ENCODE results near the gene KDM4C.

The KDM4C gene

DNA sequence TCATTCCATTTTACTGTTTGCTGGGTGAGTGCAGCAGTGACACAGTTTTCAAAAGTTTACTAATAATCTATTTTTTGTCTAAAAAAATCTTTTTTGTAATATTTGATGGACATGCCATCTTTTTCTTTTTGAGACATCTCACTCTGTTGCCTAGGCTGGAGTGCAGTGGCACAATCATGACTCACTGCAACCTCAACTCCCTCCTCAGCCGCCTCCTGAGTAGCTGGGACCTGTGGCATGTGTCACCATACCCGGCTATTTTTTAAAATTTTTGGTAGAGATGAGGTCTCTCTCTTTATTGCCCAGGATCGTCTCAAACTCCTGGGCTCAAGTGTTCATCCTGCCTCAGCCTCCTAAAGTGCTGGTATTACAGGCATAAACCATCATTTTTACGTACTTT, 86.0 kb downstream of the KDM4C start:
- H3K4me3 Mint-ChIP-seq = no peak overlapping the region
- no peaks in the 10 kb centered on the region for H3K9me3 Mint-ChIP-seq
- H3K36me3 Mint-ChIP-seq (ENCODE audit: low read depth) = peaks cover 37% of the 10 kb centered on the region
- H3K4me1 Mint-ChIP-seq (ENCODE audit: low read depth) = peaks cover 13% of the 10 kb centered on the region
- no peak for DNase-seq
- H3K27me3 Mint-ChIP-seq = no peaks in the 10 kb centered on the region
- no peak overlapping the region for H3K27ac Mint-ChIP-seq

DNA sequence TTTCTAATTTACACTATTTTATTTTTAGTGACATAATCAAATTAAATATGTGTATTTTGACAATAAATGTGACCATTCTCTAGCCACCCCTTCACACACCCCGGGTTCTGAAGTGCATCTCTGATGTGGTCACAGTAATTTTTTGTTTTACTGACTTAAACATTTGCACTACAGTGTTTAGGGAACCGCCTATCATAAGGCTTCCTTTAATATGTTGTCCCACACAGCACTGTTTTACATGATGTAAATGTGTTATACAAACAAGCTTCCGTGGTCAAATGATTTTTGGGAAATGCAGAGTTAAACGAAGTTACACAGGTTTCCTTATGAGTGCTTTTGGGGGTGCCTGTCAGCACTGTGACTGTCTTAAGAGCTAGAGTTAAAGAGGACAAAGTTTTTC, 86.5 kb downstream of the KDM4C start:
- H3K27ac Mint-ChIP-seq = no peak overlapping the region
- H3K4me1 Mint-ChIP-seq (ENCODE audit: low read depth) = peaks cover 13% of the 10 kb centered on the region
- H3K36me3 Mint-ChIP-seq (ENCODE audit: low read depth) = peaks cover 42% of the 10 kb centered on the region
- H3K27me3 Mint-ChIP-seq = no peaks in the 10 kb centered on the region
- no peaks in the 10 kb centered on the region for H3K9me3 Mint-ChIP-seq
- no peak overlapping the region for H3K4me3 Mint-ChIP-seq
- DNase-seq = no peak

DNA sequence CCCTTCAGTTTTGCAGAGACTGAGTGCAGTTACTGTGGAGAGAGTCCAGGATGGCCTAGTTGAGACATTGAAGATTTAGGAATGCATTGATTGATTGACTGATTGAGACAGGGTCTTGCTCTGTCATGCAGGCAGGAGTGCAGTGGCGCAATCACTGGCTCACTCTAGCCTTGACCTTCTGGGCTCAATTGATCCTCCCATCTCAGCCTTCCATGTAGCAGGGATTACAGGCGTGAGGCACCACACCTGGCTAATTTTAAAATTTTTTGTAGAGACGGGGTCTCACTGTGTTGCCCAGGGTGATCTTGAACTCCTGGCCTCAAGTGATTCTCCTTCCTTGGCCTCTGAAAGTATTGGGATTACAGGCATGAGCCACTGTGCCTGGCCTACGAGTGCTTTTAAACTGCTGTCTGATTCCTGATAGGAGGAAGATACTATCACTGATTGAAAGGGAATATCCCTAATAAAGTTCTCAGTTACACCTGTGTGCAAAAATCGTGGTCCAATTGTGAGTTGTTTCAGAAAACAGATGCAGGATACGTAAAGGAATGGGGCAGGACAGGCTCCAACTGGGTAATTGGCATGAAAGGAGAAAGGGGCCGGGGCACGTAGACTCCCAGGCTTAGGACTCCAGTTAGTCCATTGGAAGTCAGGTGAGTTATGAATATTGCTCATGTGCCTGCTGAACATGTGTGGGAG, 87.5 kb downstream of the KDM4C start:
- Mint-ChIP-seq H3K4me1 (ENCODE audit: low read depth) (peaks cover 13% of the 10 kb centered on the region), H3K36me3 (ENCODE audit: low read depth) (peaks cover 52% of the 10 kb centered on the region), H3K4me3 (no peak overlapping the region), H3K27me3 (no peaks in the 10 kb centered on the region), H3K27ac (no peak overlapping the region), H3K9me3 (no peaks in the 10 kb centered on the region)
- DNase-seq = no peak

DNA sequence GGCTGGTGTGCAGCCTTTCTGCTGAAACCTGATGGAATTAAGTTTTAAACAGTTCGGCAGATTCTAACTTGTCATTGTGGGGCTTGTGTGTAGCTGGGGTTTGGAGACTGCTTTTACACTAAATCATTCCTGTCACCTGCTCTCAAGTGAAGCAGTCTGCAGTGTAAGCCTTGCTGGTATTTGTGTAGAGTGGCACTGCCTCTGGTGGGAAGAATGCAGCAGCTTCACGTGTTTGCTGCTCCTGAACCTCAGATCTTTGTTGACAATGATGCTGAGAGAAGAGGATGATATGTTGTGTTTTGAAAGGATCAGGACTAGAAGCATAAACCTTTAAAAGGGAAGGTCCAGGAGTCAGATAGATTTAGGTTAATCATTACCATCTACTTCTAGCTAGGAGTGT, 88.1 kb downstream of the KDM4C start:
- DNase-seq = no peak
- peaks cover 54% of the 10 kb centered on the region for H3K36me3 Mint-ChIP-seq (ENCODE audit: low read depth)
- peaks cover 13% of the 10 kb centered on the region for H3K4me1 Mint-ChIP-seq (ENCODE audit: low read depth)
- H3K27ac Mint-ChIP-seq = no peak overlapping the region
- no peak overlapping the region for H3K4me3 Mint-ChIP-seq
- no peaks in the 10 kb centered on the region for H3K9me3 Mint-ChIP-seq
- no peaks in the 10 kb centered on the region for H3K27me3 Mint-ChIP-seq

DNA sequence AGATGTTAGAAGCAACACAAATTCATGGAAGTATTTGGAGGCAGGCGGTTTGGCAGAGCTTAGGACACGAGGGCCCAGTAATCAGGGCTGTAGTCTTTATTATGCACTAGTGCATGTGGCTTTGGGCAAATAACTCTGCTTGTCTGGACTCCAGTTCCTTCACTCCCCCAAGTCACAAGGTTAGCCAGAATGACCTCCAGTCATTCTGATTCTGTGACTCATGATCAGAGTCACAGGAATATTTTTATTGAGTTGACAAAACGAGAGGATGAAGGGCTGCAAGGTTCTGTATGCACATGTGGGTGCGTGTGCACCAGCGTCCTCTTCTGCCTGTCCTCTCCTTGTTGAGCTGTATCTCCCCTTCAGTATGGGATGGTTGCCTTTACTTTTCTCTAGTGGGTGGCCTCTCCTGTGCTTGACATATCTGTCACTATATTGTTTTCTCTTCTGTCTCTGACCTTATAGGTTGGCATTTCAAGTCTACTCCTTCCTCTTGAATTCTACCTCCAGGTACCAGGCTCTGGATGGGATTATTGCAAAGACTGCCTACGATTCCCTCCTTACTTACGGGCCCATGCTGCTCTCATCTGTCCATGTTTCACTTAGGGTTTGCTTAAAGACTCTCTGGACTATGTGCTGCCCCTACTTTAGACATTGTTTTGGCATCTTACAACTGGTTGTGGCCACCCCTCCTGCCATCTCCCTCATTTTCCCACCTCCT, 94.6 kb downstream of the KDM4C start:
- DNase-seq = no peak
- no peak overlapping the region for H3K4me3 Mint-ChIP-seq
- peaks cover 76% of the 10 kb centered on the region for H3K36me3 Mint-ChIP-seq (ENCODE audit: low read depth)
- H3K27me3 Mint-ChIP-seq = no peaks in the 10 kb centered on the region
- H3K4me1 Mint-ChIP-seq (ENCODE audit: low read depth) = peaks cover 7% of the 10 kb centered on the region
- H3K27ac Mint-ChIP-seq = peak overlapping the region; percentile 37
- H3K9me3 Mint-ChIP-seq = no peaks in the 10 kb centered on the region

DNA sequence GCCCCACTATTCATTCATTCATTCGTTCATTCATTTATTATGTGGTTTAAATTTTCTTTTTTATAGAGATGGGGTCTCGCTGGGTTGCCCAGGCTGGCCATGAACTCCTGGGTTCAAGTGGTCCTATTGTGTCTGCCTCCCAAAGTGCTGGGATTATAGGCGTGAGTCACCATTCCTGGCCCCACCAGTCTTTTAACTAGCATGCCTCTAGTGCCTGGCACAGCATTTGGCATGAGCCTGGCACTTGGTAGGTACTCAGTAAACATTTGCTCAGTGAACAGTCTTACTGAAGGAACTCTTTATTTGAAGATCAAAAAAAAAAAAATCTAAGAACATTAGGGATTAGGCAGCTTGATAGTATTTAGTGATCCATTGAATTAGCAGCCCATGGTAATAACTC, 98.1 kb downstream of the KDM4C start:
- DNase-seq = no peak
- Mint-ChIP-seq H3K4me3 (no peak overlapping the region), H3K4me1 (ENCODE audit: low read depth) (peaks cover 5% of the 10 kb centered on the region), H3K36me3 (ENCODE audit: low read depth) (peaks cover 75% of the 10 kb centered on the region), H3K9me3 (no peaks in the 10 kb centered on the region), H3K27me3 (no peaks in the 10 kb centered on the region), H3K27ac (no peak overlapping the region)

DNA sequence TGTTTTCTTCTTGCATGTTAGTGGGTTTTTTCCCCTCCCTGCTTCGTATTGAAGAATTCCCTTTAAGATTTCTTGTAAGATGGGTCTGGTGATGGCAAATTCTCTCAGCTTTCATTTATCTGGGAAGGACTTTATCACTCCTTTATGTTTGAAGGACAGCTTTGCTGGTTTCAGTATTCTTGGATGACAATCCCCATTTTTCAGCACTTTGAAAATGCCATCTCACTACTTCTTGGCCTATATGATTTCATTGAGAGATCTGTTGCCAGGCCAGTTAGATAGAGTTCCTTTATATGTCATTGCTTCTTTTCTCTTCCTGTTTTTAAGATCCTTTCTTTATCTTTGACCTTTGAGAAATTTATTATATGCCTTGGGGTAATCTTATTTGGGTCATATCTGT, 106.3 kb downstream of the KDM4C start:
- peaks cover 65% of the 10 kb centered on the region for H3K36me3 Mint-ChIP-seq (ENCODE audit: low read depth)
- peaks cover 13% of the 10 kb centered on the region for H3K9me3 Mint-ChIP-seq
- peaks cover 23% of the 10 kb centered on the region for H3K4me1 Mint-ChIP-seq (ENCODE audit: low read depth)
- no peaks in the 10 kb centered on the region for H3K27me3 Mint-ChIP-seq
- DNase-seq = no peak
- H3K27ac Mint-ChIP-seq = no peak overlapping the region
- no peak overlapping the region for H3K4me3 Mint-ChIP-seq

DNA sequence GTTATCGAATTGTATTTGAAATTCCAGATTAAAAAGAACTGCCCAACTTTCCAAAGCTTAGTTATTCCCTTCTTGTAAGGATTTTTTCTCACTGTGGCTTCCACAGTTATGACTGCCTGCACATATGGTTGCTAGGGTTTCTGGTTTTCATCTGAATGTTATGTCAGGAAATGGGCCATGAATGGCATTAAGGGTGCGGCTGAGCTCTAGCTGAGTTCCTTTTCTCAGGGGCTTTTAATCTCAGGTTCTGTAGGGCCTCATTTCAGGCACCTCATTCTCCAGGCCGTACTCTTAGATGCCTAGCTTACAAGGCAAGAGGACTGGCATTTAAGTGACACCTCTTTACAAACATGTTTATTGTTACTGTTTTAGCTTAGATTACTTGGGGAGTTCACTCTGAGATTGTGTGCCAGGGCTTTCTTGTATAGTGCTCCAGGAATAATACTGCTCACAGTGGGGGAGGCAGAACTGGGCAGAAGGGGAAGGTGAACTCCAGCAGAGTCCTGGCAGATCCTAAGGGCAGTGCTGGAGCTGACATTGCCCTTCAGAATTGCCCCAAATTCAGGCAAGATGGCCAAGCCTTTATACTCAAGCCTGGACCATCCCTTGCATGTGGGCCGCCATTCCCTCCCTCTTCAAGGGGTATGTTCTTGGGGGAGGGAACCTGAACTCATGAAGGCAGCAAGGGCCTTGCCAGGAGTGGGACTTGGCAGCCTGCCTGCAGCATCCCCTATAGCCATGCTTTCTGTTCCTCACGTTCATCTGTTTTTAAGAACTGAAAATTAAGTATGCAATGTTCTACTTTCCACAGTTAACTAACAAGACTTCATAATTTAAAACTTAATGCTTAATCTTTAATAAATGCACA, 111.5 kb downstream of the KDM4C start:
- H3K27me3 Mint-ChIP-seq = no peaks in the 10 kb centered on the region
- no peak overlapping the region for H3K27ac Mint-ChIP-seq
- peaks cover 58% of the 10 kb centered on the region for H3K4me1 Mint-ChIP-seq (ENCODE audit: low read depth)
- peaks cover 48% of the 10 kb centered on the region for H3K36me3 Mint-ChIP-seq (ENCODE audit: low read depth)
- H3K9me3 Mint-ChIP-seq = peaks cover 4% of the 10 kb centered on the region
- H3K4me3 Mint-ChIP-seq = no peak overlapping the region
- DNase-seq = no peak

DNA sequence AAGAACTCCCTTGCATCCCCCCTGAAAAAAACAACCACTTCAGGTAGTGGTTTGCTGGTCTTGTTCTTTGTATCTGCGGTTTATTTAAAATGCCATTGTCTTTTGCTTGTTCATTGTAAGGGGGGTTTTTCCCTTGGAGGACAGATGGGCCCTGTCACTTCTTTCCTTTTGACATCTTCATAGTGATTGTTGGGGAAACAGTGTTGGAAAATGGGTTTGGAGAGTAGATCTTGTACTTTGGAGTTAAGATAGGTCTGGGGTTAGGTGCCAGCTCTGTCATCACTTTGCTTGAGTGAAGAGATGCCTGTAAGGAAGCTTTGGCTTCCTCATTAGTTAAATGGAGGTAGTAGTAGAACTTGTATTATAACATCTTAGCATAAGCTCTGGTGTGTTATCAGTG, 112.4 kb downstream of the KDM4C start:
- Mint-ChIP-seq H3K4me3 (no peak overlapping the region), H3K4me1 (ENCODE audit: low read depth) (peaks cover 66% of the 10 kb centered on the region), H3K27ac (no peak overlapping the region), H3K27me3 (no peaks in the 10 kb centered on the region), H3K9me3 (peaks cover 3% of the 10 kb centered on the region), H3K36me3 (ENCODE audit: low read depth) (peaks cover 45% of the 10 kb centered on the region)
- no peak for DNase-seq

DNA sequence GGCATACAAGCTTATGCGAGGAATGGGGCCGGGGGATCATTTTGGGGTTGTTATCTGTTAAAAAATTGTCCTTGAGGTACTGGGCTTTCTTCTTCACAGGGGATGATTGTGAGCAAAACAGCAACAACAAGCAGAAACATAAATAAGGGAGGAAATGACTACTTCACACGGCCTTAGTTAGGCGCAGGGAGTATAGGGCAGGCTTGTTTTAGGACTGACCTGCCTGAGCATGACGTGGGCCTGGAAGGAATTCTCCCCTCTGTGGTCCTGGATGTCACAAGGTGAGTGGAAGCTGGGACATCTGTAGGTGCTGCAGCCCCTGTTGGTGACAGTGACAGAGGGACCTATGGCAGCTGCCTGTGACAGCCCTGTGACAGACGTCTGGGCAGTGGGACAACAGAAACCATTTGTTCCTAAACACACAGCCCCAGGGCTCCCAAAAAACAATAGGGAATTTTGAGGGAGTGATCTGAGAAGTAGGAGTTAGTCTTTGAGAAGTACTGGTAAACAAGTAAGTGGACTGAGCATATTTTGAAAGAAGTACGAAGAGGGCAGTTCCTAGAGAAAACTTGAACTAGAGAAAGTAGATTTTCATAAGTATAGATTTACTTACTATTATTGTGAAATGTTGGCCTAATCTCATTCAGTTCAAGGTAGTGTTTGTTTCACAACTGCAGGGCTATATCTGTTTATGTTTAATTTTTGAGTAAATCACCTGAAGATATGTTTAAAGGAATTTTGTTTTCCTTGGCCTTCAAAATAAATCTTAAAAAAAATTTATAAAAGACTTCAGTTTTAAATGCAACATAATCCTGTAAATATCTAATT, 113.1 kb downstream of the KDM4C start:
- Mint-ChIP-seq H3K36me3 (ENCODE audit: low read depth) (peaks cover 47% of the 10 kb centered on the region), H3K4me1 (ENCODE audit: low read depth) (peaks cover 74% of the 10 kb centered on the region), H3K27ac (peak overlapping the region; percentile 36), H3K27me3 (no peaks in the 10 kb centered on the region), H3K4me3 (no peak overlapping the region), H3K9me3 (no peaks in the 10 kb centered on the region)
- DNase-seq = no peak

DNA sequence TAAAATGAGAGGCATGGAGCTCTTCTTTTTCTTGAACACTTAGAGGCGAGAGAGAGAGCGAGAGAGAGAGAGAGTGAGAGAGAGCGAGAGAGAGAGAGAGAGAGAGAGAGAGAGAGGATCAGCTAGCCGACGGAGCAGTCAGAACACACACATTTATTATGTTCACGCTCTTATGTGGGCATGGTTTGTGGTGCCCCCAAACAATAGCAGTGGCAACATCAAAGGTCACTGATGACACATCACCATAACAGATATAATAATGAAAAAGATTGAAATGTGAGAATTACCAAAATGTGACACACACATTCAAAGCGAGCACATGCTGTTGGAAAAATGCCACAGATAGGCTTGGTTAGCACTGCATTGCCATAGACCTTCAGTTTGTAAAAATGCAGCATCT, 116.1 kb downstream of the KDM4C start:
- Mint-ChIP-seq H3K36me3 (ENCODE audit: low read depth) (peaks cover 36% of the 10 kb centered on the region), H3K27me3 (no peaks in the 10 kb centered on the region), H3K4me1 (ENCODE audit: low read depth) (peaks cover 74% of the 10 kb centered on the region), H3K4me3 (no peak overlapping the region), H3K9me3 (no peaks in the 10 kb centered on the region), H3K27ac (no peak overlapping the region)
- DNase-seq = no peak

DNA sequence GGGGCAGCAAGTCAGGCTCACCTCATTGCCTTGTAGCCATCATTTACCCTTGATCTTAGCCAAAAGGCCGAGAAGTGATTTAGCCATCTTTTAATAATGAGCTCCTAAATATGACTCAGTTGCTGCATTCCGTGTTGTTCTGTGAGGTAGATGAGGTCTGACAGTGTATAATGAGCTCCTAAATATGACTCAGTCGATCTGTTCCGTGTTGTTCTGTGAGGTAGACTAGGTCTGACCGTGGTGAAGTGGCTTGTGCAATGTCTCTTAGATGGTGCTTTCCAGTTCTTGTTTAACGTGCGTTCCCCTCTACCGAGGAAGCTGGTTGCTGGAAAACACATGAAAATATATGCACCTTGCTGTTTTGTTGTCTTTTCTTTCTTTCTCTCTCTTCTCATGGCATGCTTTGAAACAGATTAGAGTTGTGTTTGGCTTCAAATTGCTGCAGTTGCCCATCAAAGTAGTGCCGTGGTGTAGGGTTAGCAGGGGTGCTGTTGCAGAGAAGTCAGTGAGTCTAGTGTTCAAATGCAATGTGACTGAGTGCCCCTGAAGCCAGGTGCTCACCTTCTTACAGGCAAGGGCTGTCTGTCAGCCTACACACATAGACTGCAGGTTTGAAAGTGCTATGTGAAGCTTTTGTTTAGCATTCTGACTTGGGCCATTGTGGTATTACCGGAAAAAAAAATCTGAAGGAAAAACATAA, 118.6 kb downstream of the KDM4C start:
- DNase-seq = no peak
- Mint-ChIP-seq H3K4me3 (no peak overlapping the region), H3K27ac (peak overlapping the region; percentile 13), H3K27me3 (no peaks in the 10 kb centered on the region), H3K4me1 (ENCODE audit: low read depth) (peaks cover 59% of the 10 kb centered on the region), H3K36me3 (ENCODE audit: low read depth) (peaks cover 37% of the 10 kb centered on the region), H3K9me3 (no peaks in the 10 kb centered on the region)

DNA sequence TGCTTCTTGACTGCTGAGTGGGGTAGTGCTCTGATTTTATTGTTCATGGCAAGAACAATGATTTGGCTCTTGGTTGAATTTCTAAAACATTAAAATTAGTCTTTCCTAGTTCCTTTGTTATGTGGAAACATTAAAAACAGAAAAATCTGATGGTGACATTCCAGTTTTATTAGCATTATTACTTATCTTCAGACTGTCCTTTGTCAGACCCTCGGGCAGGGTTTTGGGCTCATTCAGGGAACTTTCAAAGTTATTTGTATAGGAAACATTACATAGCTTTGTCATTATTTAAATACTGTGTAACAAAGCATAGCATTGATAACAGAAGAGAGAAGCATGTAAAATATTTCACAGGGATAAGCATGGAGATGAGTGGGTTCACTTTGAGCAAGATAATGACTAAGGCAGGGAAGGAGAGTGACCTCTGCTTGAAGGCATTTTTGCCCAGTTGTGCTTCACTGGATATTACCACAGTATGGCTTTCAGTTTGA, 119.9 kb downstream of the KDM4C start:
- H3K4me1 Mint-ChIP-seq (ENCODE audit: low read depth) = peaks cover 54% of the 10 kb centered on the region
- no peak for DNase-seq
- H3K4me3 Mint-ChIP-seq = no peak overlapping the region
- peaks cover 45% of the 10 kb centered on the region for H3K36me3 Mint-ChIP-seq (ENCODE audit: low read depth)
- H3K9me3 Mint-ChIP-seq = no peaks in the 10 kb centered on the region
- no peaks in the 10 kb centered on the region for H3K27me3 Mint-ChIP-seq
- no peak overlapping the region for H3K27ac Mint-ChIP-seq

All from activated T-cell treated with anti-CD3 and anti-CD28 coated beads, Interleukin-2, amount 50 U/mL, for 24 hours (primary cell).